Lower leg skin (tissue), 3 donors: ENCODE data around the gene ZHX3.

Experiments used
- CTCF ChIP-seq, 3 donors: fragments of 450-650 bp; IDR thresholded peaks; one replicate each; pipeline ENCODE4 v1.5.1; 2016; ENCODE audit warnings: antibody characterized with exemption in 3 of 3, mild to moderate bottlenecking in 3 of 3, moderate library complexity in 2 of 3
- POLR2A ChIP-seq, 2 donors: fragments of 450-650 bp; IDR thresholded peaks; one replicate each; pipeline ENCODE4 v1.6.1; 2016 to 2017; ENCODE audit warnings: antibody characterized with exemption in 2 of 2, mild to moderate bottlenecking in 1 of 2, moderate library complexity in 1 of 2

GRCh38 chr20:41318271-41318649 lies 729 bp upstream of the ZHX3 start:
- TF ChIP-seq CTCF (IDR thresholded peaks at IDR 0.05) (no peak), POLR2A (IDR thresholded peaks at IDR 0.05) (no peak)
